BLaER1 treated with 17β-estradiol and CSF1 and Interleukin-3, amounts not matched to agents 10 nM and 100 nM (cell line): Measurements from ENCODE around the gene OST4.

Experiments used
- H3K27ac ChIP-seq, 11 experiments: shearing (Covaris generic); formaldehyde crosslinking; 2 replicates each; pipeline ENCODE4 v1.8.1; 2022
- H3K27me3 ChIP-seq, 11 experiments: shearing (Covaris generic); formaldehyde crosslinking; 2 replicates each; pipeline ENCODE4 v1.8.1; 2022
- H3K36me3 ChIP-seq, 11 experiments: shearing (Covaris generic); formaldehyde crosslinking; 2 replicates each; pipeline ENCODE4 v1.8.1; 2022
- H3K4me1 ChIP-seq, 10 experiments: shearing (Covaris generic); formaldehyde crosslinking; 2 replicates each; pipeline ENCODE4 v1.8.1; 2022
- H3K4me2 ChIP-seq, 11 experiments: shearing (Covaris generic); formaldehyde crosslinking; 2 replicates each; pipeline ENCODE4 v1.8.1; 2022
- H3K4me3 ChIP-seq, 10 experiments: shearing (Covaris generic); formaldehyde crosslinking; 2 replicates each; pipeline ENCODE4 v1.8.1; 2022
- H3K9ac ChIP-seq, 11 experiments: shearing (Covaris generic); formaldehyde crosslinking; 2 replicates each; pipeline ENCODE4 v1.8.1; 2022
- H3K9me3 ChIP-seq, 11 experiments: shearing (Covaris generic); formaldehyde crosslinking; replicated peaks in 1 of 11; 2 replicates each; pipeline ENCODE4 v1.8.1; 2022
- H4K20me1 ChIP-seq, 11 experiments: shearing (Covaris generic); formaldehyde crosslinking; 2 replicates each; pipeline ENCODE4 v1.8.1; 2022
- Cebpa-rat ChIP-seq, 11 experiments: shearing (Covaris generic); IDR thresholded peaks; 2 replicates each; pipeline ENCODE4 v1.8.1; 2022

The OST4 gene

DNA sequence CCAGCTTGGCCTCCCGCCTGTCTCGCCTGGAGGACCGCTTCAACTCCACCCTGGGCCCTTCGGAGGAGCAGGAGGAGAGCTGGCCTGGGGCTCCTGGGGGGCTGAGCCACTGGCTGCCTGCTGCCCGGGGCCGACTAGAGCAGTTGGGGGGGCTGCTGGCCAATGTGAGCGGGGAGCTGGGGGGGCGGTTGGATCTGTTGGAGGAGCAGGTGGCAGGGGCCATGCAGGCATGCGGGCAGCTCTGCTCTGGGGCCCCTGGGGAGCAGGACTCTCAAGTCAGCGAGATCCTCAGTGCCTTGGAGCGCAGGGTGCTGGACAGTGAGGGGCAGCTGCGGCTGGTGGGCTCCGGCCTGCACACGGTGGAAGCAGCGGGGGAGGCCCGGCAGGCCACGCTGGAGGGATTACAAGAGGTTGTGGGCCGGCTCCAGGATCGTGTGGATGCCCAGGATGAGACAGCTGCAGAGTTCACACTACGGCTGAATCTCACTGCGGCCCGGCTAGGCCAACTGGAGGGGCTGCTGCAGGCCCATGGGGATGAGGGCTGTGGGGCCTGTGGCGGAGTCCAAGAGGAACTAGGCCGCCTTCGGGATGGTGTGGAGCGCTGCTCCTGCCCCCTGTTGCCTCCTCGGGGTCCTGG, 11.4 kb upstream of the OST4 start:
- Histone ChIP-seq H4K20me1 (peaks cover 0 to 57% (median 27%) of the 10 kb centered on the region in 11 experiments; a peak in 13 of 22 replicates), H3K9ac (peak overlapping the region; percentile 64 to 89 (median 78); a peak in 21 of 22 replicates), H3K4me3 (peak overlapping the region in 3 of 10 experiments; percentile 7 to 65 (median 59); a peak in 4 of 20 replicates), H3K36me3 (peaks cover 24 to 47% (median 31%) of the 10 kb centered on the region in 11 experiments), H3K27me3 (no peaks in the 10 kb centered on the region), H3K9me3 (no peaks in the 10 kb centered on the region), H3K4me2 (peak overlapping the region; percentile 88 to 100 (median 99)), H3K4me1 (peaks cover 66 to 92% (median 78%) of the 10 kb centered on the region in 10 experiments), H3K27ac (peak overlapping the region in 10 of 11 experiments; percentile 65 to 92 (median 82); a peak in 19 of 22 replicates)
- TF ChIP-seq Cebpa-rat (IDR thresholded peaks at IDR 0.05): no peak

- Histone ChIP-seq H3K36me3 (peaks cover 24 to 47% (median 31%) of the 10 kb centered on the region in 11 experiments), H3K4me2 (peak overlapping the region; percentile 88 to 100 (median 99)), H3K27me3 (no peaks in the 10 kb centered on the region), H3K9me3 (no peaks in the 10 kb centered on the region), H3K9ac (peak overlapping the region; percentile 64 to 89 (median 77); a peak in 21 of 22 replicates), H3K4me3 (peak overlapping the region; percentile 35 to 65 (median 52); a peak in 19 of 20 replicates), H3K4me1 (peaks cover 70 to 92% (median 78%) of the 10 kb centered on the region in 10 experiments), H4K20me1 (peaks cover 0 to 53% (median 27%) of the 10 kb centered on the region in 11 experiments; a peak in 13 of 22 replicates), H3K27ac (peak overlapping the region; percentile 38 to 92 (median 82); a peak in 21 of 22 replicates)
- TF ChIP-seq Cebpa-rat (IDR thresholded peaks at IDR 0.05): no peak
Observed at GRCh38 chr2:27081984-27082772, 10.7 kb upstream of the OST4 start.

- Histone ChIP-seq H3K9ac (peak overlapping the region; percentile 86 to 91 (median 90)), H4K20me1 (peaks cover 0 to 42% (median 26%) of the 10 kb centered on the region in 11 experiments; a peak in 13 of 22 replicates), H3K4me3 (peak overlapping the region; percentile 73 to 97 (median 82)), H3K27ac (peak overlapping the region; percentile 80 to 94 (median 88)), H3K4me1 (peaks cover 75 to 97% (median 83%) of the 10 kb centered on the region in 10 experiments), H3K36me3 (peaks cover 24 to 47% (median 31%) of the 10 kb centered on the region in 11 experiments), H3K4me2 (peak overlapping the region; percentile 98 to 100 (median 99)), H3K9me3 (no peaks in the 10 kb centered on the region), H3K27me3 (no peaks in the 10 kb centered on the region)
- no peak for TF ChIP-seq Cebpa-rat (IDR thresholded peaks at IDR 0.05)
Observed at GRCh38 chr2:27080603-27080936, 9.1 kb upstream of the OST4 start.

DNA sequence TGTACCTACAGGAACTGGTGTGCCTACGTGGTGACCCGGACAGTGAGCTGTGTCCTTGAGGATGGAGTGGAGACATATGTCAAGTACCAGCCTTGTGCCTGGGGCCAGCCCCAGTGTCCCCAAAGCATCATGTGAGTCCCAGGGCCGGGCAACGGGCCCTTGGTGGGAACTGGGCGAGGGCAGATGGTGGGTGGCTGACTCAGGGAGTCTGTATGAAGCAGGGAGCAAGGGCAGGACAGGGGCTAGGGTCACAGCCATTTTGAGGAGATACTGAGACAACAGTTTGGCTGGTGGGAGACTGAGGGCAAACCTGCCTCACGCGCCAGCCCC, 8.7 kb upstream of the OST4 start:
- peak overlapping the region; percentile 98 to 100 (median 99) for H3K4me2 ChIP-seq

GRCh38 chr2:27079233-27080139, 8.0 kb upstream of the OST4 start:
- Histone ChIP-seq H3K9ac (peak overlapping the region; percentile 86 to 91 (median 90)), H3K36me3 (peaks cover 23 to 36% (median 28%) of the 10 kb centered on the region in 11 experiments), H3K4me1 (peaks cover 75 to 97% (median 83%) of the 10 kb centered on the region in 10 experiments), H3K4me2 (peak overlapping the region; percentile 98 to 100 (median 99)), H3K27ac (peak overlapping the region; percentile 80 to 94 (median 88)), H3K27me3 (no peaks in the 10 kb centered on the region), H3K9me3 (no peaks in the 10 kb centered on the region), H4K20me1 (peaks cover 0 to 31% (median 18%) of the 10 kb centered on the region in 11 experiments; a peak in 13 of 22 replicates), H3K4me3 (peak overlapping the region; percentile 73 to 97 (median 82))
- TF ChIP-seq Cebpa-rat (IDR thresholded peaks at IDR 0.05): no peak

More for the DNA sequence above, 8.7 kb upstream of the OST4 start:
- peaks cover 24 to 43% (median 31%) of the 10 kb centered on the region in 11 experiments for H3K36me3 ChIP-seq
- H3K27me3 ChIP-seq: no peaks in the 10 kb centered on the region
- H3K27ac ChIP-seq: peak overlapping the region; percentile 80 to 94 (median 88)
- H3K4me1 ChIP-seq: peaks cover 75 to 97% (median 83%) of the 10 kb centered on the region in 10 experiments
- no peaks in the 10 kb centered on the region for H3K9me3 ChIP-seq
- peaks cover 0 to 37% (median 21%) of the 10 kb centered on the region in 11 experiments; a peak in 13 of 22 replicates for H4K20me1 ChIP-seq
- peak overlapping the region; percentile 86 to 91 (median 90) for H3K9ac ChIP-seq
- peak overlapping the region; percentile 73 to 97 (median 82) for H3K4me3 ChIP-seq
- TF ChIP-seq Cebpa-rat (IDR thresholded peaks at IDR 0.05): no peak

GRCh38 chr2:27078267-27079194, 7.1 kb upstream of the OST4 start, which contains the start of gene EMILIN1:
TSS of gene EMILIN1 (plus strand) at chr2:27078615. CDS start at chr2:27079066, 451 bp downstream.
- peak within 1 kb of the TSS; percentile 73 to 97 (median 82) for H3K4me3 ChIP-seq
- H3K27ac ChIP-seq: peak within 1 kb of the TSS; percentile 80 to 94 (median 88)
- peaks cover 14 to 27% (median 19%) of the 10 kb centered on the region in 11 experiments; a peak in 21 of 22 replicates for H3K36me3 ChIP-seq
- H3K27me3 ChIP-seq: no peaks in the 10 kb centered on the region
- peaks cover 75 to 97% (median 83%) of the 10 kb centered on the region in 10 experiments for H3K4me1 ChIP-seq
- no peak for TF ChIP-seq Cebpa-rat (IDR thresholded peaks at IDR 0.05)
- peaks cover 0 to 22% (median 8%) of the 10 kb centered on the region in 11 experiments; a peak in 12 of 22 replicates for H4K20me1 ChIP-seq
- peak within 1 kb of the TSS; percentile 98 to 100 (median 99) for H3K4me2 ChIP-seq
- no peaks in the 10 kb centered on the region for H3K9me3 ChIP-seq
- H3K9ac ChIP-seq: peak within 1 kb of the TSS; percentile 86 to 91 (median 90)

DNA sequence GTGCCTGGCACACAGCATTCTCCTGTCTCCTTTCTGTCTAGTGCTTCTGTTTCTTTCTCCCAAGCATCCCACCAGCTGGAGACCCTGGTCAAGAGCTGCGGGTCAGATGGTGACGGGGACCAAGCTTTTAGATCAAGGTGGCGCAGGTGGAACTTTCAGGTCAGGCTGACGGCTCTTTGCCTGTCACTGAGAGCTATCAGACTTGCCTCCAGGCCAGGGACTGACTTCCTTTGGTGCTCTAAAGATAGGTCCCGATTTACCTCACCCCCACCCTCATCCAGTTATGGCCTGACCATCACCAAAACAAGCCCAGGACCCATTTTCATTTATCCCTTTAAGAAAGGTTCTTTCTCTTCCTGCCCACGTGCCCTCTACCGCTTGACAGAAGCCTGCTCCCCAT, 5.8 kb upstream of the OST4 start:
- H4K20me1 ChIP-seq: peaks cover 0 to 9% (median 0%) of the 10 kb centered on the region in 11 experiments; a peak in 9 of 22 replicates
- H3K9ac ChIP-seq: peak overlapping the region in 7 of 11 experiments; percentile 24 to 91 (median 89); a peak in 9 of 22 replicates
- H3K4me2 ChIP-seq: peak overlapping the region; percentile 98 to 100 (median 99)
- H3K9me3 ChIP-seq: no peaks in the 10 kb centered on the region
- H3K27ac ChIP-seq: peak overlapping the region; percentile 80 to 94 (median 88); a peak in 18 of 22 replicates
- TF ChIP-seq Cebpa-rat (IDR thresholded peaks at IDR 0.05): no peak
- peaks cover under 1 to 14% (median 6%) of the 10 kb centered on the region in 11 experiments; a peak in 20 of 22 replicates for H3K36me3 ChIP-seq
- peaks cover 75 to 97% (median 83%) of the 10 kb centered on the region in 10 experiments for H3K4me1 ChIP-seq
- no peaks in the 10 kb centered on the region for H3K27me3 ChIP-seq
- H3K4me3 ChIP-seq: no peak overlapping the region
